HUES6 (cell line): ENCODE results near the gene DAPK2.

Experiments
- H3K27ac ChIP-seq: 2 replicates; pipeline ENCODE4 v1.7.0; 2013; ENCODE audit warnings: low read depth, mild to moderate bottlenecking, low read length, inconsistent platforms
- H3K27me3 ChIP-seq: 2 replicates; pipeline ENCODE4 v1.6.1; 2013; ENCODE audit warnings: low read length; ENCODE audit not compliant: control insufficient read depth, insufficient read depth
- H3K36me3 ChIP-seq: 2 replicates; pipeline ENCODE4 v1.6.1; 2013; ENCODE audit warnings: low read length; ENCODE audit not compliant: control insufficient read depth, insufficient read depth
- H3K4me1 ChIP-seq: 2 replicates; pipeline ENCODE4 v1.6.1; 2013; ENCODE audit warnings: low read length; ENCODE audit not compliant: control insufficient read depth, insufficient read depth
- H3K4me3 ChIP-seq: 2 replicates; pipeline ENCODE4 v1.5.1; 2013; ENCODE audit warnings: low read depth, low read length
- H3K9ac ChIP-seq: one replicate; pipeline ENCODE4 v1.6.1; 2013; ENCODE audit warnings: mild to moderate bottlenecking, low read length
- H3K9me3 ChIP-seq: 2 replicates; pipeline ENCODE4 v1.6.1; 2013; ENCODE audit warnings: low read depth, low read length; ENCODE audit not compliant: control insufficient read depth, insufficient read depth

Gene DAPK2

DNA sequence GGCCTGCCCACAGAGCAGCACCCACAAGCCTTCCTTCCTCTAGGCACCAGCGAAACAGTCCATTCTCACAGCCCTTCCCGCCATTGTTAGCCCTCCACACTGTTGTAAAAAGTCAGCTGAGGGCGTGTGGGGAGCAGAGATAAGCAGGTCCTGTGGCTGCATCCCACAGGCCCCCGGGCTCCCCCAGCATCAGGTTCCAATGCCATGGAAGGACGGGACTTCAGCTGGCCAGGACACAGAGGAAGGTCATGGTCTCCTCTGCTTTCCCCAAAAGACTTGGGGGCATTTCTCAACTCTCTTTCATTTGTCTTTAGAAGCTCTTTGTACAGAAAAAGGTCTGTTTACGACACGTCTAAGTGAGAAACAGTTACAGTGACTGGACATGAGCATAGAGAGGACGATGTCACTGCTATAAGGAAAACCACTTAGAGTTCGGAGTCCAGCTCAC, 127.4 kb downstream of the DAPK2 start:
- no peak overlapping the region for H3K4me3 ChIP-seq
- H3K27ac ChIP-seq = no peak overlapping the region
- H3K27me3 ChIP-seq = no peaks in the 10 kb centered on the region
- H3K9me3 ChIP-seq = no peaks in the 10 kb centered on the region
- no peak overlapping the region for H3K9ac ChIP-seq
- peaks cover 15% of the 10 kb centered on the region for H3K4me1 ChIP-seq
- no peaks in the 10 kb centered on the region for H3K36me3 ChIP-seq

DNA sequence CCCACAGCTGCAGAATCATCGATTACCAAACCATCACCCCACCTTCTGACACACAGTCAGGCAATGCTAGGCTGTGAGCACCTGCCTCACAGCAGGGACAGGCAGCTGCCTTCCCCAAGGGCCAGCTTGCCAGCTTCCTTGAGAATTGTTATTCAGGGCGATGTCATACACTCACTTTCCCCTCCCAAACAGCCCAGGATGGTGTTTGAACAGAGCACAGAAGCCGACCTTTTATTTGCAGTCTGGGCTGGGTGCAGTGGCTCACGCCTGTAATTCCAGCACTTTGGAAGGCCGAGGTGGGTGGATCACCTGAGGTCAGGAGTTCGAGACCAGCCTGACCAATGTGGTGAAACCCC, 128.0 kb downstream of the DAPK2 start:
- no peaks in the 10 kb centered on the region for H3K36me3 ChIP-seq
- peaks cover 15% of the 10 kb centered on the region for H3K4me1 ChIP-seq
- H3K9ac ChIP-seq = no peak overlapping the region
- H3K4me3 ChIP-seq = no peak overlapping the region
- H3K9me3 ChIP-seq = no peaks in the 10 kb centered on the region
- no peaks in the 10 kb centered on the region for H3K27me3 ChIP-seq
- no peak overlapping the region for H3K27ac ChIP-seq

DNA sequence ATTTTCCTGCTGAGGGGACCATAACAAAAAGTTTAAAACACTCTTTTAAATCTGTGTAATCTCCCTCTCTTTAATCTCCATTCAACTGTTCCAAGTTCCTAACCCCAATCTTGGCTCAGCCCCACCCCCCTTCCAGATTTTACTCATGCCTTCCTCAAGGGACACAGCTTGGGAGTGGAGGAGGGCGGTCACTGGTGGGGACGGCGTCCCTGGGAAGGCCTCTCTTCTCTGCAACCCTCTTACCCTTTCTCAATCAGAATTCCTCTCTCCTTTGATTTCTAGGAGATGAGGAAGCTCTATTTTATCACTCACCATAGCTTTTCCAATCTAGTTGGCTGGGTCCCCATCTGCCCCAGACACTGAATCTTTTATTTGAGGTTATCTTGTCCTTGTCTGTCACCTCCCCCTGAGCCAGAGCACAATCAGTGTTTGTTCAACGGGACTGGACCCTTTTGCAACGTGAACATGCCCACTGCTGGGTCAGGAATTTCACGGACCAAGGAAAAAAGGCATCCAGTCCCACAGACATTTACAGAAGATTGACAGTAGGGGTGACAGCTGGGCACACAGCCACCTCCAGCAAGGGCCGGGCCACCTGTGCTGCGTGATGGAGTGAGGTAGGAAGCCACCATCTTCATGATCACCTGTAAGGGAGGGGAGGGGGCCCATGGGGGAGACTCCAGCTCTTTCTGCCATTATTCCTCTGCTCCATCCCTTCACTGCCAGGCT, 128.5 kb downstream of the DAPK2 start:
- H3K9me3 ChIP-seq = no peaks in the 10 kb centered on the region
- H3K27ac ChIP-seq = no peak overlapping the region
- peaks cover 15% of the 10 kb centered on the region for H3K4me1 ChIP-seq
- no peak overlapping the region for H3K4me3 ChIP-seq
- H3K27me3 ChIP-seq = no peaks in the 10 kb centered on the region
- no peak overlapping the region for H3K9ac ChIP-seq
- H3K36me3 ChIP-seq = no peaks in the 10 kb centered on the region

DNA sequence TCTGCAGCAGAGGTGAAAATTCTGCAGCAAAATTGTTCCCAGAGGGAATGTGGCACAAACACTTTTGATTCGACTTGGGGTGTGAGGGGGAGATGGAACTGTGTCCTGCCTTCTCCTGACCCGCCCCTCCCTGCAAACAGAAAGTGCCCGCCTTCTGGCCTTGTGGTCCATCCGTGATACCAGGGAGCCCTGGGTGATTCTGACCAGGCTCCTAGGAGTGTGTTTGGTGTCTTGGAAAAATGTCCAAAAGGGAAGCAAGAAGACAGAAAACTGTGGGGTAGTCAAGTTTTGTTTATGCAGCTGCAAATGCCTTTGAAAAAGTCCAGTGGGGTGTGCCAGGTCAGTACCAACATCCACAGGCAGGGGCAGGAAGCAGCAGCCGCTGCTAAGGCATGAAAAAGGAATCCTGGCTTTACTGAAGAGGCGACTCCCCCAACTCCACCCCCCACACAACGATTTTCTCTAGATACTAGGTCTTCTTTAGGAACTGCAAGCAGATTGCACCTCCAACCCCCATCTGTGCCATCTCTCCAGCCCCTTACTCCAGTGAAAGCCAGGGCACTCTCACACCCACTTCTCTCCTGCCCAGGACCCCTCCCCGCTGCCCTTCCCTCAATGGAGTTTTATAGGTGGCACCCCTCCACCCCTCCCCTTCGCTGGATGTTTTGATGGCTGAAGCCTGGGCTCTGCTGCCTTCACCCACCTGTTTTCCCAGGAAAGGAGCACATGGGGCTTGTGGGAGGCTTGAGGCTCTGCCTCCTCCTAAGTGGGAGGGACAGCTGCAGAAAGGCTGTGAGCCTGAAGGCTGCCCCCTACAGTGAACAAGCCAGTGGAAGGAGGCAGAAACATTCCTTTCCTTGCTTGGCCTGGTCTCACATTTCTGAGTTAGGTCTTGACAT, 130.2 kb downstream of the DAPK2 start:
- H3K4me3 ChIP-seq = no peak overlapping the region
- H3K4me1 ChIP-seq = peaks cover 15% of the 10 kb centered on the region
- H3K27ac ChIP-seq = no peak overlapping the region
- no peaks in the 10 kb centered on the region for H3K27me3 ChIP-seq
- H3K36me3 ChIP-seq = no peaks in the 10 kb centered on the region
- H3K9ac ChIP-seq = no peak overlapping the region
- H3K9me3 ChIP-seq = no peaks in the 10 kb centered on the region

DNA sequence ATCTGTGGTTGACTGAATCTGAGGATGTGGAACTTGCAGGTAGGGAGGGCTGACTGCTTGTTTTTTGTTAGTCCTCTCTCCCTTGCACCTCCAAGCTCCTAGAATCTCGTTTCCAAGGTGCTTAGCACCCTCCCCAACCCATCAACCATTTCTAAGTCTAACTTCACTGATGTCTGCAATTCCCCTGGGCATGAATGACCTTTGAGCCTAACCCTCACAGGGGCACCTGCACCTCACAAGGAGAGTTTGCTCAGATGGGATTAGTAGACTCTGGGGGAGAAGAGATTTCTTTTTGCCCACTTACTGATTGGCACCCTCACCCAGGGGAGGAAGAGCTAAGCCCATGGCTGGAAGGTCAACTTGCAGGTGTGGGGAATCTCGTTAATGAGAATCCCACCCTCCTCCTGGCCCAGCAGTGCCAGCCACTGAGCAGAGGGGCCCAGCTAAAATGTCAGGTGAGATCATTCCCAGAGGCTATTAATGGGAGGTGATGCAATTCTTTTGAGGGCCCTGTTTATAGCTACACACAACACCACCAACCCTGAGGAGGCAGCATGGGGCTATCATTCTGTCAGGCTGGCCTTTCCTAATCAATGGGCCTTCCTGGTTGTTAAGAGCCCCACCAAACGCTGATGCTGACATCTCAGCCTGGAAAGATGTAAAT, 130.9 kb downstream of the DAPK2 start:
- Histone ChIP-seq H3K36me3 (no peaks in the 10 kb centered on the region), H3K9me3 (no peaks in the 10 kb centered on the region), H3K4me1 (peaks cover 15% of the 10 kb centered on the region), H3K27ac (no peak overlapping the region), H3K27me3 (no peaks in the 10 kb centered on the region), H3K9ac (no peak overlapping the region), H3K4me3 (no peak overlapping the region)

DNA sequence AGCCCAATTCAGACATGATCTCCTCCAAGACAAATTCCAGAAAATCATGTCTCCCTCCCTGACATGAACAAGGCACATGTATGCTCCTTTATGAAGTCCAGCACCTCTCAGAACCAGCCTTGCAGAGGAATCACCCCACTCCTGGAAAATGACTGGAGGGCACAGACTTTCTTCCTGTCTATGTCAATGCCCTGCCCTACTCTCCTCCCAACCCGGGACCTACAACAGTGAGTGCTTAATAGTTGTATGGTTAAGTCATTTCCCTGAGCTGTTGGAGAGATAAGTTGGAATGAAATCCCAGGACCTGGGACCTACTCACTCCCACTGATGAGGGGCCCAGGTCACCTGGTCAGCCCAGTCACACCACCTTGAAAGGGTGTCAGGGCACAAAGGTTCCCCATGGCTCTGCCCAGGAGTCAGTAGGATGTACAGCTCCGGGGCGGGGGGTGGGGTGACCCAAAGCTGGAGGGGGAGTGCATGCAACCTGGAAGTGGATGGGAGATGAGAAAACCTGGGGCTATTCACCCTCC, 132.4 kb downstream of the DAPK2 start:
- no peak overlapping the region for H3K4me3 ChIP-seq
- no peak overlapping the region for H3K27ac ChIP-seq
- H3K9ac ChIP-seq = no peak overlapping the region
- no peaks in the 10 kb centered on the region for H3K9me3 ChIP-seq
- no peaks in the 10 kb centered on the region for H3K27me3 ChIP-seq
- H3K36me3 ChIP-seq = no peaks in the 10 kb centered on the region
- H3K4me1 ChIP-seq = peaks cover 20% of the 10 kb centered on the region

DNA sequence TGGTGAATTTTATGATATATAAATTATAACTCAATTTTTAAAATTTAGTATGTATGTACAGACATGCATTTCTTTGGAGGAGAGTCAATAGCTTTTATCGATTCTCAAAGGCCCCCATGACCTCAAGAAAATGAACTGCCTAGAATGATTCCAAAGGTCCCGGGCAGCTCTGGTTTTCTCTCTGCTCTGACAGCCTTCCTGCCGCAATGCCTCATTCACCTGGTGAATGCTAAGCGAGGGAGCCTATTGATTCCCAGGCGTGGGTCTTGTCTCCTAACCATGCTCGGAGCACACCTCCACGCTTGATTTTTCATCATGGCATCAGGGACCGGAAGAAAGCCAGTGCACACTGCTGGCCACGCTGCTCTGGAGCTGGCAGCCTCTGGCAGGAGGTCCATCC, 132.9 kb downstream of the DAPK2 start:
- Histone ChIP-seq H3K9me3 (no peaks in the 10 kb centered on the region), H3K4me3 (no peak overlapping the region), H3K4me1 (peaks cover 20% of the 10 kb centered on the region), H3K27me3 (no peaks in the 10 kb centered on the region), H3K9ac (no peak overlapping the region), H3K36me3 (no peaks in the 10 kb centered on the region), H3K27ac (no peak overlapping the region)

DNA sequence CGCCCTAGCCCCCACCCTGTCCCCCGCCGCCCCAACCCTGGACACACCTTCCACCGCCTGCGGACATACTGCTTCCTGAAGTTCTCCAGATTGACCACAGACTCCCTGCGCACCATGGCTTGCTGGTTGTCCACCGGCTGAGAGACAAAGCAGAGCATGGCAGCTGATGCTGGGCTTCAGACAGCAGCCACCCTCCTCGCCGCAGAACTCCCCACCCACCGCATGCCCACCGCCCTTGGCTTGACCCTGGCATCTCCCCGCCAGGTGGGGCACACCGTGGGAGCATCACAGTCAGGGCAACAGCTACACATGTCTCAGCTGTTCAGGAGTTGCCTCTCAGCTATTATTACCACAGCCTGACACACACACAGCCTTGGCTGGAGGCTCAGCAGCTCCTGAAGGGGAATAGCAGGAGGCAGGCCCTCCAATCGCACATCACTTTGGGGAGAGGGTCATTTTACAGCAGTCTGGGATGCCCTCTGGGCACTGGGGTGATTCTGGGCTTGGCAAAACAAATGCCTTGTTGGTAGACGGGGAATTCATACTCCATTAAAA, 134.1 kb downstream of the DAPK2 start:
- no peaks in the 10 kb centered on the region for H3K36me3 ChIP-seq
- no peaks in the 10 kb centered on the region for H3K27me3 ChIP-seq
- peaks cover 20% of the 10 kb centered on the region for H3K4me1 ChIP-seq
- no peaks in the 10 kb centered on the region for H3K9me3 ChIP-seq
- no peak overlapping the region for H3K4me3 ChIP-seq
- H3K27ac ChIP-seq = no peak overlapping the region
- no peak overlapping the region for H3K9ac ChIP-seq

DNA sequence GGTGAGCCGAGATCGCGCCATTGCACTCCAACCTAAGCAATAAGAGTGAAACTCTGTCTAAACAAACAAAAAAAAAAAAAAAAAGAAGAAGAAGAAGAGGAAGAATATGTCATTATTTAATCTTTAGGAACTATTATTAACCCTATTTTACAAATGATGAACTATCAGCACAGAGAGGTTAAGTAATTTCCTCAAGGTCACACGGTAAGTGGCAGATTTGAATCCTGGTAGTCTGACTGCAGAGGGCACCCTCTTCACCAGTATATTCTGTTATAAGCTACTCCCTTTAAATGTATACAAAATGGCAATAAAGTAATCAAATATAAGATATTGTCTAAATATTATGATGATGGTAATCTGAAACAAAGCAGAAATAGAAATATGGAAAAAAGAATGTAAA, 135.1 kb downstream of the DAPK2 start:
- Histone ChIP-seq H3K9ac (no peak overlapping the region), H3K36me3 (no peaks in the 10 kb centered on the region), H3K4me1 (peaks cover 12% of the 10 kb centered on the region), H3K27ac (no peak overlapping the region), H3K4me3 (no peak overlapping the region), H3K9me3 (no peaks in the 10 kb centered on the region), H3K27me3 (no peaks in the 10 kb centered on the region)

DNA sequence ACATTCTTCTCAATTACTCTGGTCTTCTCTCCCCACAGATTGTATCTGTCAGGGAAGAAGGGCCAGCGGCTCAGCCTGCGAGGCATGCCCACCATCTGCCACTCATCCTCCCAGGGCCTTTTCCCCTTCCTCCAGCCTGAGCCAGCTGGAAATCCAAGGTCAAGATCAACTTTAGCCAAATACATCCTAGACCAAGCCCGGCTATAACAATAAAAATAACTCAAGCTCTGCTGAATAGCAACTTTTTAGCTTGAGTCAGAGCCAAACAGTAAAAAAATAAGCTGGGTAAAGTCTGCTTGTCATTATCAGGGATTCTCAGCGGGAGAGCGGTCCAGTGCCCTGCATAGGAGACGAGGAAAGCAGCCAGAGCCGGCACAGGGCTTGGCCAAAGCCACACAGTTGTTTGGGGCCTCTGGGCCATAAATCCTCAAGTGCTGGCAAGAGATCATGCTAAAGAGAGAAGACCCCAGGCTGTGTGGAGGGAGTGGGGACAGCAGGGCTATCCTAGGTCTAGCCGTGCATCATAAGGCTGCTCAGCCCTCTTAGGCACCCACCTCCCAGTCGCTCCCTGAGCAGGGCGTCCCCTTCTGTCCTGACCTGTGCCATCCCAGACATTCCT, 136.4 kb downstream of the DAPK2 start:
- H3K4me1 ChIP-seq = peaks cover 4% of the 10 kb centered on the region; the same call in 1 of the 2 replicates
- no peaks in the 10 kb centered on the region for H3K36me3 ChIP-seq
- H3K27me3 ChIP-seq = no peaks in the 10 kb centered on the region
- no peak overlapping the region for H3K4me3 ChIP-seq
- H3K9me3 ChIP-seq = no peaks in the 10 kb centered on the region
- no peak overlapping the region for H3K9ac ChIP-seq
- no peak overlapping the region for H3K27ac ChIP-seq
